Activated T-cell treated with anti-CD3 and anti-CD28 coated beads, Interleukin-2, amount 50 U/mL, for 4 hours (primary cell): ENCODE measurements around the gene LRRC75B. TPM values are rescaled to one million over a fixed set of nuclear protein-coding genes. Genes with fewer than 3 reads are reported as not detected.
"Not testable (repeated sequence)": the region's sequence is repeated elsewhere in the genome, so short reads cannot be mapped to it uniquely, and the experiment has no call there.

ENCODE experiments used
- ATAC-seq, 2 donors: fragments of 200-7000 bp; cut with Tn5 transposase; one replicate each; pipeline ENCODE4 v1.10.0; 2021
- DNase-seq: peaks from one replicate; pipeline ENCODE4 v3.0.0-alpha.2; 2020
- H3K27me3 Mint-ChIP-seq: one replicate; pipeline ENCODE4 v1.8.0; 2021; ENCODE audit warnings: low read depth, mixed read lengths
- H3K36me3 Mint-ChIP-seq: one replicate; pipeline ENCODE4 v1.8.0; 2022; ENCODE audit warnings: mixed read lengths; ENCODE audit not compliant: insufficient read depth
- H3K4me1 Mint-ChIP-seq: one replicate; pipeline ENCODE4 v1.8.0; 2021; ENCODE audit warnings: low read depth, mixed read lengths
- H3K4me3 Mint-ChIP-seq: one replicate; pipeline ENCODE4 v1.8.0; 2021; ENCODE audit warnings: mild to moderate bottlenecking, moderate library complexity, mixed read lengths
- H3K9me3 Mint-ChIP-seq: one replicate; pipeline ENCODE4 v1.8.0; 2021; ENCODE audit warnings: mixed read lengths
- total RNA-seq, 3 donors: library from RNA; stranded (reverse); gene quantifications; one replicate each; pipeline ENCODE4 v1.2.1, GENCODE V29; 2021

Gene LRRC75B
- total RNA-seq, 3 donors from 2014 or later, result 0.54 to 0.92 (median 0.56) TPM

DNA sequence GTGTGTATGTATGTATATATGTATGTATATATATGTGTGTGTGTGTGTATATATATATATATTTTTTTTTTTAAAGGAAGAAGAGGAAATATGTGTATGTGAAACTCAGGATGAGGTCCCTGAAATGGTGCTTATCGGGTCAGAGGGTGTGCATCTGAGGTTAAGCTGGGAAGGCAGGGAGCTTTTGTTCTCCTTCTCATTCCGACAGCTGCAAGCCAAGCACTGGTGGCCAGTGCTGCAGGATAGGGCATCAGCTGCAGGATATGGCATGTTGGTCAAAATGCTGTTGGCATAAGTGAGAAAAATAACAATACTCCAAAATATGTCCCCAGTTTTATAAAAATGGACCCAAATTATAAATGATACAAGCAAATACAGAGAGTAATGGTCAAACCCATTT lies 29.6 kb downstream of the LRRC75B start:
- Mint-ChIP-seq H3K9me3 (no peaks in the 10 kb centered on the region), H3K36me3 (peaks cover 14% of the 10 kb centered on the region), H3K27me3 (no peaks in the 10 kb centered on the region), H3K4me1 (peaks cover 63% of the 10 kb centered on the region), H3K4me3 (no peak overlapping the region)
- ATAC-seq (no peak), DNase-seq (no peak)

DNA sequence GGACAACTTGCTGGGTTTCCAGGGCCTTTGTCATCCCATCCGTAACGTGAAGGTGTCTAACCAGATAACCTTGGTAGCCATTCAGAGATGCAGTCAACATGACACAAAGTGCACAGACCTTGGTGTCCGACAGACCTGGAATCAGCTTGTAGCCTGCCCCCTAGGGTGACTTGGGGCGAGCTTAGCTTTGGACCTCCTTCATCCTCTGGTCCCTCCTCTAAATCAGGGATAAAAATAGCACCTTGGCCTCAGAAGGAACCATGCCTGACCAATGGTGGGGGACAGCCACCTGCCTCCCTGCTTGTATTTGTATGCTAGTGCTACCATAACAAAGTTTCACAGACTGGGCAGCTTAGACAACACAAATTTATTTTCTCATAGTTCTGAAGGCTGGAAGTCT lies 33.4 kb downstream of the LRRC75B start:
- Mint-ChIP-seq H3K4me3 (no peak overlapping the region), H3K36me3 (peaks cover 22% of the 10 kb centered on the region), H3K4me1 (peaks cover 62% of the 10 kb centered on the region), H3K9me3 (no peaks in the 10 kb centered on the region), H3K27me3 (no peaks in the 10 kb centered on the region)
- ATAC-seq (no peak), DNase-seq (no peak)

- peak; percentile 100 for DNase-seq
- peaks cover 62% of the 10 kb centered on the region for H3K4me1 Mint-ChIP-seq
- no peaks in the 10 kb centered on the region for H3K9me3 Mint-ChIP-seq
- H3K27me3 Mint-ChIP-seq, result no peaks in the 10 kb centered on the region
- H3K4me3 Mint-ChIP-seq, result peak within 1 kb of the TSS; percentile 97
- H3K36me3 Mint-ChIP-seq, result peaks cover 22% of the 10 kb centered on the region
- peak; percentile 81 to 85 for ATAC-seq
Measured at GRCh38 chr22:24555165-24556039, 37.5 kb downstream of the LRRC75B start, which contains the start of gene SNRPD3. Gene SNRPD3, plus strand, starts transcription at chr22:24555999. Its CDS starts 1,676 bp downstream, at chr22:24557675.

DNA sequence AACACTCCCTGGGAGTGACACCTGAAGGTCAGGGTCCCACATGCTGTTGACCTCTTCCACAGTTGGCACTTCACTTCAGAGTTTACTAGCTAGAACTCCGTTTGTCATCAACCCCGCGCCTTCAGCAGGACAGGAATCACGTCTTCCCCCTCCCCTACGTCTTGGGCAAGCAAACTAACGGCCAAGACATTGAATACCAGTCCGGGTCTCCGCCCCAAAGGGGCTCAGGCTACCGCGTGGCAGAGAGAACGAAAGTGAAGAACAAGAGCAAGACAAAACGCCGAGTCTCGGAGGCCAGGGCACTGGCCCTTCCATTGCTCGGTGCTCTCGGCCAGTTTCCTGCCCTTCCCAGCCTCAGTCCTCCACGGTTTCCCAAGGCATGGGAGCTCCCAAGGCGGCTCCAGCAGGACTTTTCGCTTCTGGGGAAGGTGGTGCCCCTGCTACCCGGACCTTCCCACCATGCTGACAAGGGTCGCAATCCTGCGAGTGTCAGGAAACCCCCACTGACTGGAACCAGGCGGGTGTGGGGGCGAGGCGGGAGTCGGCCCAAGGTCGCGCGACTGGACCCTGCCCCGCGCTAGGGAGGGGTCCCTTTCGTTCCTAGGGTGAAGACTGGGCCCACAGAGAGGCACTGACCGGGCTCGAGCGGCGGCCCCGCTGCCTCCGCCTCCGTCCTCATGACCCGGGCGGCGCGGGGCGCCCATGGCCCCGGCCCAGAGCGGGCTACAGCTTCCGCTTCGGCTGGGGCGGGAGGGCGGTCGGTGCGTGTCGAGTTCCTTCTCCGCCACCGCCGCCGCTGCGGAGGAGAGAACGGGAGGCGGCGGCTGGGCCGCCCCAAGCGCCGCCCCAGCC lies 38.3 kb downstream of the LRRC75B start, which contains the start of gene GUCD1:
GUCD1 (minus strand) TSS at position 826 of the 852 bp plus-strand sequence; CDS start at position 679, 147 bp downstream.
- peak; percentile 16 for DNase-seq
- Mint-ChIP-seq H3K4me3 (peak within 1 kb of the TSS; percentile 97), H3K27me3 (no peaks in the 10 kb centered on the region), H3K4me1 (peaks cover 59% of the 10 kb centered on the region), H3K36me3 (peaks cover 22% of the 10 kb centered on the region), H3K9me3 (no peaks in the 10 kb centered on the region)
- ATAC-seq, result no peak

DNA sequence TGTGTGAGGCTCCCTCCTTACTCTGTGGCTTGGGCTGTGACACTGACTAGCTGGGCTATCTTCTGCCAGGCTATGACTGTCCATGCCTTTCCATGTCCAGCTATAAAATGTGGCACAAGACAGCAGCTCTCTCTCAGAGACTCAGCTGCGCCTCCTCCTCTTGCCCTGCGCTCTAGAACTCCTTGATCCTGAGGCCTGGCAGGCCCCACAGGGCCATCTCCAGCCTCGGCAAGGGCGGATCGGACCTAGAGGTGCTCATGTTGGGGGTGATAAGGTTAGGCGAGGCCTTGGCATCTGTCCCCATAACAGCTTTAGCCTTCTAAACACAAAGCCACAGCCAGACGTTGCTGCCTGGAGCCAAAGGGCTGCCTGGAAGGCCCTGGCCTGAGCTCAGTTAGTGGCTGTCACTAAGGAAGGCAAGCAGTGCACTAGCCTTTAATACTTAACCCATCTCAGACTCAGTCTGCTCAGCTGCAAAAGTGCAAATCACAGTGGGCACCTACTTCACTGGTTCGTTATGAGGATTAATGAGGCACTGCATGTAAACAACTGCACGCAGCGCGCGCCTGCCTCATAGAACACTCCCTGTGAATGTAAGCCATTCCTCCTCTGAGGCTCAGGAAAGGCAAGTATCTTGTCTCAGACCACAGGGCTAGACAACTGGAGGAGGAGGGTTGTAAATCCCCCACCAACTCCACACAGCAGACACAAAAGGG lies 39.1 kb downstream of the LRRC75B start:
- ATAC-seq (no peak), DNase-seq (no peak)
- H3K4me1 Mint-ChIP-seq, result peaks cover 51% of the 10 kb centered on the region
- no peaks in the 10 kb centered on the region for H3K9me3 Mint-ChIP-seq
- H3K27me3 Mint-ChIP-seq, result no peaks in the 10 kb centered on the region
- H3K36me3 Mint-ChIP-seq, result peaks cover 21% of the 10 kb centered on the region
- H3K4me3 Mint-ChIP-seq, result peak overlapping the region; percentile 97

DNA sequence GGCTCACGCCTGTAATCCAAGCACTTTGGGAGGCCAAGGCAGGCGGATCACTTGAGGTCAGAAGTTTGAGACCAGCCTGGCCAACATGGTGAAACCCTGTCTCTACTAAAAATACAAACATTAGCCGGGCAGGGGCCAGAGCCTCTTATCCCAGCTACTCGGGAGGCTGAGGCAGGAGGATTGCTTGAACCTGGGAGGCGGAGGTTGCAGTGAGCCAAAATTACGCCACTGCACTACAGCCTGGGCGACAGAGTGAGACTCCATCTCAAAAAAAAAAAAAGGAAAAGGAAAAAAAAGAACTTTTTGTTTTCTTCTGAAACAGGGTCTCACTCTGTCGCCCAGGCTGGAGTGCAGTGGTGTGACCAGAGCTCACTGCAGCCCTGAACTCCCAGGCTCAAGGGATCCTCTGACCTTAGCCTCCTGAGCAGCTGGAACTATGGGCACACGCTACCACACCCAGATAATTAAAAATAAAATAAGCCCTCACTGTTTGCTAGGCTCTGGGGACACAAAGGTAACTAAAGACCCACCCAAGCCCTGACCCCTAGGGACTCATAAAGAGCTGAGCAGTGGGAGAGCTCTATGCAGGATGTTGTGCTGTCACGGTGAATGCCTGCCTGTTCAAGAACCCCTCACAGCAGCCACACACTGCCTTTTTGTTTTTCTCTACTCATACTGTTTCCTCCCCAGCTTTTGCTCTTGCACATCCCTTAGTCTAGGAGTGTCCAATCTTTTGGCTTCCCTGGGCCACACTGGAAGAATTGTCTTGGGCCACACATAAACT lies 40.2 kb downstream of the LRRC75B start:
- DNase-seq, H3K9me3 Mint-ChIP-seq, H3K27me3 Mint-ChIP-seq, ATAC-seq: not testable (repeated sequence)
- peaks cover 41% of the 10 kb centered on the region for H3K4me1 Mint-ChIP-seq
- H3K36me3 Mint-ChIP-seq, result peaks cover 19% of the 10 kb centered on the region
- peak overlapping the region; percentile 97 for H3K4me3 Mint-ChIP-seq

GRCh38 chr22:24550902-24551435 lies 41.9 kb downstream of the LRRC75B start:
- Mint-ChIP-seq H3K27me3 (no peaks in the 10 kb centered on the region), H3K4me3 (no peak overlapping the region), H3K9me3 (no peaks in the 10 kb centered on the region), H3K36me3 (peaks cover 21% of the 10 kb centered on the region), H3K4me1 (peaks cover 28% of the 10 kb centered on the region)
- DNase-seq (no peak), ATAC-seq (no peak)

GRCh38 chr22:24550028-24550901 lies 42.6 kb downstream of the LRRC75B start:
- H3K36me3 Mint-ChIP-seq, result peaks cover 21% of the 10 kb centered on the region
- DNase-seq, result no peak
- no peak overlapping the region for H3K4me3 Mint-ChIP-seq
- no peaks in the 10 kb centered on the region for H3K9me3 Mint-ChIP-seq
- H3K4me1 Mint-ChIP-seq, result peaks cover 26% of the 10 kb centered on the region
- H3K27me3 Mint-ChIP-seq, result no peaks in the 10 kb centered on the region
- no peak for ATAC-seq

DNA sequence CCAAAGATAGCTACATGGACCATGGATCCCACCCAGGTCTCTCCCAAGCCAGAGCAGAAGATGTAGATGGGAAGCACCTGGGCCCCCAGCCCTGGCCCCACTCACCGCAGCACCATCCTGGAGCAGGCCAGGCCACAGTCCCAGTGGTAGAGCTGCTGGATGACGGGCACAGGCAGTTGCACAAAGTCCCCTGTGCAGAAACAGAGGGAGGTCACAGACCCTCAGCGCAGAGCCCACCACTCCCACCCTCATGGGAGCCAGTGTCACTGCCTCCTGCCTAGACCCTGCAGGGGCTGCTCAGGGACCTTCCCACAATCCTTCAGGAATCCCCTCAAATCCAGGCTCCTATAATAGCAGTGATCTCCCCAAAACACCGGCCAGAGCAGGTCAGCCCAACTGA lies 44.1 kb downstream of the LRRC75B start:
- Mint-ChIP-seq H3K36me3 (peaks cover 25% of the 10 kb centered on the region), H3K27me3 (no peaks in the 10 kb centered on the region), H3K4me1 (peaks cover 20% of the 10 kb centered on the region), H3K9me3 (no peaks in the 10 kb centered on the region), H3K4me3 (no peak overlapping the region)
- ATAC-seq, result no peak
- no peak for DNase-seq

DNA sequence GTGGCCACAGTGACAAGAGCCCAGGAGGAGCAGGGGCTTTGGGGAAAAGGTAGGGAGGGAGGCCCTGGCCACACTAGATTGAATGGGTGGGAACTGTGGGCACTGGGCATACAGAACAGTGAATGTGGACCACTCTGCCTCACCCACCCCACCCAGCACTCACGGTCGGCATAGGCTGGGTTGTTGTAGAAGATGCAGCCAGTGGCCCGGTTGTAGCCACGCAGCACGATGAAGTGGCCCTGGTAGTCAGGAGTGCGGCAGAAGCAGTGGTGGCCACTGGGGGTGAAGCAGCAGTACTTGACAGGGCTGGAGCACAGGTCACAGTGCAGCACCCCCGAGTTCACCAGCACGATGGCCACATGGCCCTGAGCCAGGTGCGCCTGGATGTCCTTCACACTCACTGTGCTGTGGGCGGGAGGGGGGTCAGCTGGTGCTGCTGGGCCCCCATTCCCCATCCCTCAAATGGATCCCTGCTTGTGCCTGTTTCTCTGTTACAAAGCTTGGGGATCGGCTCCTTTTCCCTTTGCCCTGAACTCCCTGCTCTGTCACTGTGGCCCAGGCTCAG lies 49.1 kb downstream of the LRRC75B start:
- H3K27me3 Mint-ChIP-seq, result no peaks in the 10 kb centered on the region
- DNase-seq, result no peak
- H3K36me3 Mint-ChIP-seq, result peaks cover 28% of the 10 kb centered on the region
- no peaks in the 10 kb centered on the region for H3K9me3 Mint-ChIP-seq
- H3K4me3 Mint-ChIP-seq, result no peak overlapping the region
- no peak for ATAC-seq
- no peaks in the 10 kb centered on the region for H3K4me1 Mint-ChIP-seq

DNA sequence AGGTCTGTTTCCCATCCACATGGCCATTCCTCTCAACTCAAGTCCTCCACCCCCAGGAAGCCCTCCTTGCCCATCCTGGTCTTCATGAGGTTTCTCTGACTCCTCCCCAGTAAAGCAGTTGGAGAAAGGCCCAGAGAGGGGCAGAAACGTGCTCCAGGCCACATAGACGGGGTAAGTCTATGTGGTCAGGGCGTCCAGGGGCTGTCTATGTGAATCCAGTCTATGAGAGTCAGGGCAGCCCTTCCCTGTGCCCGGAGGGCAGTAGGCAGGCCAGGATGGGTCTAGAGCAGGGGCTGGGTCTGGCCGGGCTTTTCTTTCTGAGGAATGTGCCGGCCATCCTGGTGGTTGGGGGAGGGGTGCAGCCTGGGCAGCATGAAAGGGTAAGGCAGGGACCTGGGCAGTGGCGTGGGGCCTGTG lies 49.7 kb downstream of the LRRC75B start:
- Mint-ChIP-seq H3K9me3 (no peaks in the 10 kb centered on the region), H3K27me3 (no peaks in the 10 kb centered on the region), H3K4me1 (no peaks in the 10 kb centered on the region), H3K4me3 (no peak overlapping the region), H3K36me3 (peaks cover 25% of the 10 kb centered on the region)
- ATAC-seq (no peak), DNase-seq (no peak)

DNA sequence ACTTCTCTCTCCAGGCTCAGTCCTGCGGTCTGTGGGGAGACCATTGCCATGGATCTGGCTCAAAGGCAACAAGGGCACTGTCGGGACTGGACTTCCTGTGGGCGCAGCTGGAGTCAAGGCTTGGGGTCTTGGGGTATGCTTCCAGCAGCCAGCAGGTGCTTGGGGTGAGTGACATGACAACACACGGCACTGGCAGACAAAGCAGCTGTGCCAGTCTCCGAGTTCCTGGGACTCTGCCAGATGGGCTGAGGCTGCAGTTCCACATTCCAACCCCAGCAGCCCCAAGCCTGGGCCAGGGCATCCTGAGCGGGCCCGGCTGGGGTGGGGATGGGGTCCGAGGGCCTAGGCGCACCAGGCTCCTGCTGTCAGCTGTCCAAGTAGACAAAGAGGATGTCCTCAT lies 50.2 kb downstream of the LRRC75B start:
- Mint-ChIP-seq H3K4me3 (no peak overlapping the region), H3K4me1 (no peaks in the 10 kb centered on the region), H3K36me3 (peaks cover 19% of the 10 kb centered on the region), H3K9me3 (no peaks in the 10 kb centered on the region), H3K27me3 (no peaks in the 10 kb centered on the region)
- no peak for ATAC-seq
- no peak for DNase-seq
